HTR-8/SVneo (cell line): ENCODE data around the gene DPY19L3.
"Not testable (repeated sequence)": the region's sequence is repeated elsewhere in the genome, so short reads cannot be mapped to it uniquely, and the experiment has no call there.

Source experiments
- DNase-seq: peaks from one replicate; pipeline ENCODE4 v3.0.0; 2011; ENCODE audit warnings: low spot score, mixed read lengths; ENCODE audit not compliant: insufficient read length
- FAIRE-seq: peaks from 2 replicates; lab custom pipeline; 2011; peaks lifted over from hg19 to GRCh38; lab: Jason Lieb, UNC

The DPY19L3 gene

DNA sequence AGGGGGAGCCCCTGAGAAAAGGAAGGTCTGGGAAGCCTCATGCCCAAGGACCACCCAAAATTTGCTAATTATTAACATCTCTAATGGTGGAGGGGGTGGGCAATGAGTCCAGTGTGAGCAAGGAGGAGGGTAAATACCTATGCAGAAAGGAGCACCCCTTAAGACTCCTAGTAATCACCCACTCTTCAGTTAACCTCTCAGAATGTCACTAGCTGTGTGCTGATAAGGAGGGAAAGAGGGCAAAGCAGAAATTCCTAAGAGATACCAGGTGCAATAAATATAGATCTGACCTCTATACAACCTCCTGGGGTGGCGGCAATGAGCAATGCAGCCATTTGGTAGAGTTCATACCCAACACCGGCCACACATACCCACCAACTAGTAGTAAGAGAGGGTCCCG, 12.7 kb upstream of the DPY19L3 start:
- DNase-seq (no peak), FAIRE-seq (no peak)

GRCh38 chr19:32396046-32396652, 9.4 kb upstream of the DPY19L3 start:
- no peak for FAIRE-seq
- DNase-seq: no peak

- DNase-seq (peak; percentile 33), FAIRE-seq (no peak)
Observed at GRCh38 chr19:32397671-32398101, 7.9 kb upstream of the DPY19L3 start.

- FAIRE-seq (no peak), DNase-seq (no peak)
Observed at GRCh38 chr19:32401992-32402391, 3.6 kb upstream of the DPY19L3 start.

DNA sequence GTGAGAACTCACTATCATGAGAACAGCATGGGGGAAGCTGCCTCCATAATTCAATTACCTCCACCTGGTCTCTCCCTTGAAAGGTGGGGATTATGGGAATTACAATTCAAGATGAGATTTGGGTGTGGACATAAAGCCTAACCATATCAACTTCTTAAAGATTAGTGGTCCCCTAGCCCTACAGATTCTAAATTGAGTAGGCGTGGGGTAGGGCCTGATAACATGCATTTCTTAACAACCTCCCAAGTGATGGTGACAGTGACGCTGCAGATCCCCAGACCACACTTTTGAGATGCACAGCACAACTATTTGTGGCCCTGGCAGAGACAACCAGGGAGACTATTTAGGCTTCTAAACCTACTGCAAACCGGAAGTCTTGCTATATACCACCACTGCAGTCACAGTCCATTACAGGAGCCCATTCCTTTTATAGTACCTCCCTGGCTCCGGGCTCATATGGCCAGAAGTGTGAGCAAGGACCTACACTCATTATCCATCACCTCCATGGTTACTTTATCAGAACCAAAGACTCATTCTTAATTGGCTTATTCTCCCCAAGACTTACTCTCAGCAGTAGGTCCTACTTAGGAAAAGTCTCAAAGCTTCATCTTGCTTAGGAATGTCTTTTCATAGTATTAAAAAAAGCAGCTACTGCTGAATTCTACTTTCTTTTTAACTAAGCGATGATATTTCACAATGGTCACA, 2.1 kb upstream of the DPY19L3 start:
- no peak for DNase-seq
- FAIRE-seq: no peak

DNA sequence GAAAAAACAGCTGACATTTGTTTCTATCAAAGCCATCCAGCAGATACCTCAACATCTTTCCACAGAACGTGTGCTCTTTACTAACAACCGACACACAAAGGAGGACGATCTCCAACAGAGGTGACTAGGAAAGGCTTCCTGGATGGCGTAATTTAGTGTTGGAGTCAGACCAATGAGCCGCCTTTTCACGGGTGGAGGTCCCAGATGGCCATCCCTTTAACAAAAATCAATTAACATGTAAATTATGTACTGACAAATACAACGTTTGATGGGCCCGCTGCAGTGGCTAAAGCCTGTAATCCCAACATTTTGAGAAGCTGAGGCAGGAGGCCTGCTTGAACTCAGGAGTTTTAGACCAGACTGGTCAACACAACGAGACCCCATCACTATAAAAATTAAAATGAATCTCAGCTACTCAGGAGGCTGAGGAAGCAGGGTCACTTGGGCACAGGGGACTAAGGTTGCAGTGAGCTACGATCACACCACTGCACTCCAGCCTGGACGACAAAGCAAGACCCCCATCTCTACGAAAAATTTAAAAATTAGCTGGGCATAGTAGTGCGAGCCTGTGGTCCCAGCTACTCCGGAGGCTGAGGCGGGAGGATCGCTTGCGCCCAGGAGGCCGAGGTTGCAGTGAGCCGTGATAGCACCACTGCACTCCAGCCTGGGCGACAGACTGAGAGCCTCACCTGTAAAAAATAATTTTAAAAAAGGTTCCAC, 1.2 kb upstream of the DPY19L3 start:
- DNase-seq (no peak), FAIRE-seq (no peak)

DNA sequence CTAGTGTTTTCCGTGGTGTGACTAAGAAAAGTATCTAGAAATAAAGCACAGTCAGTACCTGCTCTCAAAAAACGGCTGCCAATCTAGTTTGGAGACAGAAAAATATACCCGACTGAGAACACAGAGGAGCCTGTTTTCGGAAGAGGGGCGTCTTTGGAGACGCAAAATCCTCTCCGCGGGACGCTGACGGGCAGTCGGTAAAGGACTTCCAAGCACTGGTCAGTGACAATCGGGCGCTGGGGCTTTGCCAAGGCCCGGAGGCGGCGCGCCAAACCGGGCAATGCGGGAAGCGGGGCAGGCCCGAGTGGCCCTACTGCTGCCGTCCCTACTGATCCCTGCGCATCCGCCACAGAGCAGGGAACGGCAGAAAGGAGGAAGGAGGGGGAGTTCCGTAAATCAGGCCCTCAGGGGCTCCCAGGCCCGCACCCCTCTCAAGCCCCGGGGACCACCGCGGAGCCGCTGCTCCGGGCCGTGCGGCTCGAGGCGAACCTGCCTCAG, 588 bp upstream of the DPY19L3 start:
- DNase-seq (peak; percentile 37), FAIRE-seq (no peak)

- FAIRE-seq (no peak), DNase-seq (no peak)
Observed at GRCh38 chr19:32406161-32407003, 812 bp downstream of the DPY19L3 start.

DNA sequence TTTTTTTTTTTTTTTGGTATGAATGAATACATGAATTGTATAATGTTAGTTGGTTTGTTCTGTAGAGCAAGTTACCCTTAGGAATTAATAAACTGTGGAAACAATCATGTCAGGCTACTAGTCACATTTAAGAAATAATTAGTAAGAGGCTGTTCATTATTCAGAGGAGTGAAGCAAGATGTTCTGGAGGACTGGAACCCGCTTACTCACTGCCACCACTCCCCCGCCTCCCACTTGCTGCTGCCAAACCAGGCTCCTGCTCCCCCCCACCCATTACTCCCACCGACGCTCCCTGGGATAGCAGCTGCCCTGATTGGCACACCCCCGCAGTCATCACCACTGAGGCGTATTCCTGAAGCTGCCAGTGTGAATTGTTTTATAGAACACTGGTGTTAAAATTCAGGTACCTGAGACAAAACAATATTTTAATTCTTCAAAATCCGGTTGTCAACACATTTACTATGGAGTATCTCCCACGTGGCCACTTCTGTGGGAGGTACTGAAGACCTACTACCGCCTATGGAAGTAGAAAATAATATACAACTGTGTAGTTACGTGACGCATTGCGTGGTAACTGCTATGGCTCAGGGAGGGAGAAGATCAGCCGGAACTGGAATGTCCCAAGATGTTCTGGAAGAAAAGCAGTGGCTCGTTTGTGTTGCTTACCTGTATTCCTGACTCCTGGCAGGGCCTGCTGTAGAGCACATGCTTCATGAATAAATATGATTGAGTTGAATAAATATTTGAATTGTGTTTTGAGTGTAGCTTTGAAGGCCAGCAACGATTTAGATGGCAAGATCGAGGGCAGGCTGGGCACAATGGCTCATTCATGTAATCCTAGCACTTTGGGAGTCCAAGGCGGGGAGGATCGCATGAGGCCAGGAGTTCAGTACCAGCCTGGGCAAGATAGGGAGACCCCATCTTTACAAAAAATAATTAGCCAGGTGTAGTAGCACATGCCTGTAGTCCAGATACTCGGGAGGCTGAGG, 1.7 kb downstream of the DPY19L3 start:
- FAIRE-seq (no peak), DNase-seq (no peak)

- FAIRE-seq (no peak), DNase-seq (no peak)
Observed at GRCh38 chr19:32415246-32415645, 9.7 kb downstream of the DPY19L3 start.

GRCh38 chr19:32415669-32416068, 10.1 kb downstream of the DPY19L3 start:
- FAIRE-seq (no peak), DNase-seq (no peak)

GRCh38 chr19:32416749-32417456, 11.3 kb downstream of the DPY19L3 start:
- DNase-seq: no peak
- no peak for FAIRE-seq

GRCh38 chr19:32418155-32418554, 12.6 kb downstream of the DPY19L3 start:
- DNase-seq (no peak), FAIRE-seq (no peak)

- DNase-seq (no peak), FAIRE-seq (no peak)
Observed at GRCh38 chr19:32421589-32422361, 16.2 kb downstream of the DPY19L3 start.

DNA sequence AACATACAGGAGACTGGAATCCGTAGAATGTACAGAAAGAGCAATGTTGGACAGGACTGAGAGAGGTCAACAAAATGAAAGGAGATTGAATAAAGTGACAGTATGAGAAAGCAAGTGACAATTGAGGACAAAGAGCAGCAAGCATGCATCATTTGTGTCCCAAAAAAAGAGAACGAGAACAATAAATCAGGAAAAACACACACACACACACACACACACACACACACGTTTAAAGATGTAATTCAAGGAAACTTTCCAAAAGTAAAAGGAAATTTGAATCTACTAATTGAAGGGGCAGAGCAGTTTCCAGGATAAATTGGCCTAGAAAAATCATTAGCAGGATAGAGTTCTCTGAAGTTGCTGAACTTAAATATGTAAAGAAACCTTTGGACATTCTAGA, 16.9 kb downstream of the DPY19L3 start:
- FAIRE-seq (no peak), DNase-seq (no peak)

DNA sequence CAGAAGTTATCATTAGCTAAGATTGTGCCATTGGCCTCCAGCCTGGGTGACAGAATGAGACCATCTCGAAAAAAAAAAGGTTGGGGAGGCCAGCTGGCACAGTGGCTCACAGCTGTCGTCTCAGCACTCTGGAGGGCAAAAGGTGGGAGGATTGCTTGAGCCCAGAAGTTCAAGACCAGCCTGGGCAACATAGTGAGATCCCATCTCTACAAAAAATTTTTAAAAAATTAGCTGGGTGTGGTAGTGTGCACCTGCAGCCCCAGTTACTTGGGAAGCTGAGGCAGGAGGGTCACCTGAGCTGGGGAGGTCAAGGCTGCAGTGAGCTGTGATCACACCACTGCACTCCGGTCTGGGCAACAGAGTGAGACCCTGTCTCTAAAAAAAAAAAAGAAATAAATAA, 18.4 kb downstream of the DPY19L3 start:
- not testable (repeated sequence) for DNase-seq

GRCh38 chr19:32427536-32427935, 22.0 kb downstream of the DPY19L3 start:
- DNase-seq (no peak), FAIRE-seq (no peak)

More for the DNA sequence above, 18.4 kb downstream of the DPY19L3 start:
- not testable (repeated sequence) for FAIRE-seq

DNA sequence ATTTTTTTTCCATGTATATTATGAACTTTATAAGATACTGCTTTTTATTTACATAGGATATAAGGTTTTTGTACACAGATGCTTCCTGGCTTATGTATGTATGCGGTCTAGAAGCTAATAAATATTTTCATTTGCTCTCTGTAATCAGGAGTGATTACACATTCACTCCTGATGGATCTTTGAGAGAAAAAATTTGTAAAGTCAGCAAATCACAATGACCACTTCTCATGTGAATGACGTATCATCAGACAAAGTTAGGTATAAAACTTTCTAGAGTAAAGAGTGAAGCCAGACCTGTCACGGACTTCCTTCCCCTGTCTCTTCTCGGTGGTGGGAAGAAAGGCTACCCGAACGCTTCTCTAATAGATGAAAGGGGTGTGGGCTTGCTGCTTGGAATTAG, 31.1 kb downstream of the DPY19L3 start:
- DNase-seq (no peak), FAIRE-seq (no peak)
